ENCODE results near the gene MCTP1. TPM values are rescaled to one million over a fixed set of nuclear protein-coding genes. Genes with fewer than 3 reads are reported as not detected.

The MCTP1 gene
- total RNA-seq, 4 donors from 2014 or later = 3.5 to 19.8 (median 5.8) TPM

DNA sequence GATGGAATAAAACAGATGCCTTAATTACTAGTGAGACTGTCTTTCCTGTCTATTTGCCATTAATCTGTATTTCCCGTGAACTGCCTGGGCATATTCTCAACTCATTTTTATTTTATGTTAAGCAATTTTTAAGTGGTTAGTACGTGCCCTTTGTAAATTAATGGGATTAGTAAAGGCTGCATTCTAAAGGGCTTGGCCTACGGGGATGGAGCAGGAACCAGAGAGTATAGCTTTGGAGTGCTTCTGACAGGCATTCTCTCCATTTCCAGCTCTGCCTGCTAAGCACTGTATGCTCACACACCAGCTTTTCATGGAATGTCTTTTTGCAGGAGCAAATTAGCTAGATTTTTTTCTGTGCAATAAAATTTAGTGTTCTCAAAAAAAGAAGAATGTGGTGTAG lies 241.2 kb downstream of the MCTP1 start:
- intact Hi-C loops (cut with DNase I) = no loop called here
- Histone ChIP-seq H3K36me3 (no peaks in the 10 kb centered on the region), H3K27me3 (no peaks in the 10 kb centered on the region), H3K4me3 (no peak overlapping the region), H3K27ac (no peak overlapping the region), H3K9me3 (peaks cover 0 to 3% (median 0%) of the 10 kb centered on the region in 3 donors), H3K4me1 (peaks cover 0 to 7% (median 5%) of the 10 kb centered on the region in 3 donors)
- TF ChIP-seq, protein P1, sequence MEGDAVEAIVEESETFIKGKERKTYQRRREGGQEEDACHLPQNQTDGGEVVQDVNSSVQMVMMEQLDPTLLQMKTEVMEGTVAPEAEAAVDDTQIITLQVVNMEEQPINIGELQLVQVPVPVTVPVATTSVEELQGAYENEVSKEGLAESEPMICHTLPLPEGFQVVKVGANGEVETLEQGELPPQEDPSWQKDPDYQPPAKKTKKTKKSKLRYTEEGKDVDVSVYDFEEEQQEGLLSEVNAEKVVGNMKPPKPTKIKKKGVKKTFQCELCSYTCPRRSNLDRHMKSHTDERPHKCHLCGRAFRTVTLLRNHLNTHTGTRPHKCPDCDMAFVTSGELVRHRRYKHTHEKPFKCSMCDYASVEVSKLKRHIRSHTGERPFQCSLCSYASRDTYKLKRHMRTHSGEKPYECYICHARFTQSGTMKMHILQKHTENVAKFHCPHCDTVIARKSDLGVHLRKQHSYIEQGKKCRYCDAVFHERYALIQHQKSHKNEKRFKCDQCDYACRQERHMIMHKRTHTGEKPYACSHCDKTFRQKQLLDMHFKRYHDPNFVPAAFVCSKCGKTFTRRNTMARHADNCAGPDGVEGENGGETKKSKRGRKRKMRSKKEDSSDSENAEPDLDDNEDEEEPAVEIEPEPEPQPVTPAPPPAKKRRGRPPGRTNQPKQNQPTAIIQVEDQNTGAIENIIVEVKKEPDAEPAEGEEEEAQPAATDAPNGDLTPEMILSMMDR (IDR thresholded peaks at IDR 0.05) = no peak
- WGBS, 2 donors = 21 to 55% methylated on average over 3 of the region's 3 CpGs
- DNase-seq = no peak

DNA sequence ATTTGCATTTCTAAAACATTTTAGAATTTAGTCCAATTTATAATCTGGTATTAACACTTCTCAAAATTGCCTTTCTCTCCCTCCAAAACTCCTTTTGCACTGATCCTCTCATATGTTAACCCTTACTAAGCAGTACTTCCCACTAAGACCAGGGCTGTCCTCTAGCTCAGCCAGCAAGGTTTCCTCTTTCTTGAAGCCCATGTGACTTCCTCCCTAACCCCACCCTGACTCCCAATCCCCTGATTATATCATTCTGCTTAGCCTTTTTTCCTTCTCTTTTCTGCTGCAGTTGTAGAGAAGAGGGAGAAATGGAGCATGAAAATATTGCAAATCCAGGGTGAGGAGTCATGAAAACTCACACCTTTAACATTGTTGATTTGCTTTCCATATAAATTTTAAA lies 241.7 kb downstream of the MCTP1 start:
- Histone ChIP-seq H3K4me1 (peaks cover 0 to 7% (median 5%) of the 10 kb centered on the region in 3 donors), H3K4me3 (no peak overlapping the region), H3K27me3 (no peaks in the 10 kb centered on the region), H3K36me3 (no peaks in the 10 kb centered on the region), H3K27ac (no peak overlapping the region), H3K9me3 (peaks cover 0 to 3% (median 0%) of the 10 kb centered on the region in 3 donors)
- intact Hi-C loops (cut with DNase I) = no loop called here
- TF ChIP-seq, protein P1 (IDR thresholded peaks at IDR 0.05) = no peak
- no peak for TF ChIP-seq POLR2A (IDR thresholded peaks at IDR 0.05)
- no peak for DNase-seq

DNA sequence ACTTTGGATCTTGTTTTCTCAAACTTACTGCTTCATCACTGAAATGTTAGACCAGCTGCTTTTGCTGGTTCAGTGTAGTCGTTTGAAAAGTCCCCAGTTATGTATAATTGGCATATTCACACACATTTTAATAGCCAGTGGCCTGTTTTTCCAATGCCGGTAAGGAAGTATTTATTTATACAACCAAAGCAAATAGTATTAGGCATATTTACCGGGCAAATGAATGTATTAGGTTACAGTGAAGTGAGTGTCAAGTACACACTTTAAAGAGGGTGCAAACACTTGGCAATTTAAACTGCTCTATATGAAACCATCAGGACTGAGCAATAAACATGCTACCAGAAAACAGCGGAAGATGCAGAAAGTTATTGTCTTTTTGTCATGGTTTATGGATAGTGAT lies 242.9 kb downstream of the MCTP1 start:
- Histone ChIP-seq H3K9me3 (peaks cover 0 to 3% (median 0%) of the 10 kb centered on the region in 3 donors), H3K27ac (no peak overlapping the region), H3K4me1 (peaks cover 0 to 7% (median 5%) of the 10 kb centered on the region in 3 donors), H3K27me3 (no peaks in the 10 kb centered on the region), H3K4me3 (no peak overlapping the region), H3K36me3 (no peaks in the 10 kb centered on the region)
- no peak for DNase-seq
- TF ChIP-seq, protein P1 (IDR thresholded peaks at IDR 0.05) = no peak
- no peak for TF ChIP-seq POLR2A (IDR thresholded peaks at IDR 0.05)
- 42 to 48% methylated on average over 4 of the region's 4 CpGs for WGBS, 2 donors
- intact Hi-C loops (cut with DNase I) = no loop called here

DNA sequence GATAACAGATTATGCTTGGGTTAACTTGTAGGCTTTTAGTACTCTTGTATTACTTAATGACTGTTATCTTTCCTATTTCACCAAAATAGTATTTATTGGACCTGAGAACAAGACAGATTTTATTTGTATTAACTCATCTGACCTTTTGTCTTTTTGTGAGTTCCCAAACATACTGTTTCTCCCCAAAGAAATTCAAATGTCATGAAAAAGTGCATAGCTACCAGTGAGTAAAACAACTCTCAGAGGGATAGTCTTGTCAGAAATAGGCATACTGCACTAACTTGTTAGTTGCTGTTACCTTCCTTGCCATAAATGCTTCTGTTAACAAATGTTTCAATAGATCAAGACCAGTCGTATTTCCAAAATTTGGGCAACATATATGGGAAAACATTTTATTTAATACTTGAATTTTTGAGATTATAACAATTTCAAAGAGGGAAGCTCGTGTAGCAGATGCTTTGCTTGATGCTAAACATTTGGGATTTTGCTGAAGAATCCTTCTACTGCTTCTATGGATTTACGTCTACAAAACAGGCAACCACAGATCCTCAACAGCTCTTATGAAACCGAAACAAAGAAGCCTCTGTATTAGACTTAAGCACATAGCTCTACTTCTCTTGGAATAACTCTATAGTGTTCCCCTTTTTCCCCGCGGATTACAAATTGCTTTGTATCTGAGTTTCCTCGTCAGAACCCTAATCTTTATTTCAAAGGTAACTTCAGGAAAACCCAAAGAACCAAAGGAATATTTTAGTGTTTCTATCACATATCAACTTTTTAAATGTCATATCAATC lies 248.8 kb downstream of the MCTP1 start:
- intact Hi-C loops (cut with DNase I) = no loop called here
- H3K27ac ChIP-seq = no peak overlapping the region
- H3K27me3 ChIP-seq = no peaks in the 10 kb centered on the region
- no peaks in the 10 kb centered on the region for H3K36me3 ChIP-seq
- 57 to 74% methylated on average over 7 of the region's 7 CpGs for WGBS, 2 donors
- no peaks in the 10 kb centered on the region for H3K4me1 ChIP-seq
- H3K9me3 ChIP-seq = peaks cover 0 to 3% (median 0%) of the 10 kb centered on the region in 3 donors
- no peak overlapping the region for H3K4me3 ChIP-seq
- no peak for DNase-seq
- no peak for TF ChIP-seq POLR2A (IDR thresholded peaks at IDR 0.05)
- TF ChIP-seq, protein P1 (IDR thresholded peaks at IDR 0.05) = no peak

DNA sequence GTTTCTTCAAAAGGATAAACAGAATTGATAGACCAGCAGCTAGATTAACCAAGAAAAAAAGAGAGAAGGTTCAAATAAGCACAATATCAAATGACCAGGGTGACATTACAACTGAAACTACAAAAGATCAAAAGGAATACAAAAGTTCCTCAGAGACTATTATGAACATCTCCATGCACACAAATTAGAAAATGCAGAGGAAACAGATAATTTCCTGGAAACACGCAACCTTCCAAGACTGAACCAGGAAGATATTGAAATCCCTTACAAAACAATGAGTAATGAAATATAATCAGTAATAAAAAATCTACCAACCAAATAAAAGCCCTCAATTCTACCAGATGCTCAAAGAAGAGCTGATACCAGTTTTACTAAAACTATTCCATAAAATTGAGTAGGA lies 252.1 kb downstream of the MCTP1 start:
- Histone ChIP-seq H3K27ac (no peak overlapping the region), H3K4me3 (no peak overlapping the region), H3K4me1 (no peaks in the 10 kb centered on the region), H3K9me3 (no peaks in the 10 kb centered on the region), H3K36me3 (no peaks in the 10 kb centered on the region), H3K27me3 (no peaks in the 10 kb centered on the region)
- WGBS, 2 donors = 75 to 86% methylated on average over 1 of the region's 1 CpG
- TF ChIP-seq POLR2A (IDR thresholded peaks at IDR 0.05) = no peak
- TF ChIP-seq, protein P1 (IDR thresholded peaks at IDR 0.05) = no peak
- no peak for DNase-seq
- intact Hi-C loops (cut with DNase I) = no loop called here
